GM06990 (cell line): ENCODE measurements around the gene ADGRF5.

Experiments used
- DNase-seq: peaks from one replicate; pipeline ENCODE4 v3.0.0-alpha.2; 2011; ENCODE audit not compliant: insufficient read length; ENCODE audit errors: extremely low read depth
- H3K27me3 ChIP-seq: replicated peaks from 2 replicates; pipeline ENCODE4 v1.6.0; 2011; ENCODE audit warnings: low read length; ENCODE audit not compliant: control insufficient read depth, insufficient read depth
- H3K36me3 ChIP-seq: 2 replicates; pipeline ENCODE4 v1.5.1; 2011; ENCODE audit warnings: low read length; ENCODE audit not compliant: control insufficient read depth, insufficient read depth
- H3K4me3 ChIP-seq: replicated peaks from 2 replicates; pipeline ENCODE4 v1.5.1; 2011; ENCODE audit warnings: low read depth, mild to moderate bottlenecking, control low read depth, low read length
- TF ChIP-seq, protein P1 (sequence below): IDR thresholded peaks from 2 replicates; pipeline ENCODE4 v1.5.1; 2011; ENCODE audit warnings: low read length, control low read depth, mild to moderate bottlenecking, inconsistent platforms; ENCODE audit not compliant: insufficient read depth, poor library complexity, severe bottlenecking

The ADGRF5 gene

DNA sequence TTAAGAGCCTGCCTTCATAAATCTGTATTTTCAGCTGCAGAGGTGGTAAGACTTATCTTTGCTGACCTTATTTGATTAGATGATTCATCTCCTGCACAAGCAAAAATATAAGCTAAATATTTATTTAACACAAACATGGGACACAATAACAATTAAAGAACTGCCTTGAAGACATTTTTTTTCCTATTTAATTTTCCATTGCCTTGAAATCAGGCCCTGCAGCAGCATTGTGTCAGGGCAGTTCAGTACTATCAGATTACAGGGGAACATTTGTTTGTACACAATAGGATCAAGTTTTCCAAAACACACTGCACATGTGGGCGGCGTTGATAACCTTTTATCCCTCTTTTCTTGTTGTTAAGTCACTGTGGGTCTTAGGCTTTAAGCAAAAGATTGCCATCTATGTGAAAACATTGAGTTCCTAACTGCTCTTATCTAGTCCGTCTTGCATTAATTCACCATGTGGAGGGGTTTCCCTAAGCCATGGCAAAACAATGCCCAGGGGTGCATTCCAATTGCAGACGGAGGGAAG, 7.4 kb downstream of the ADGRF5 start:
- TF ChIP-seq, protein P1, sequence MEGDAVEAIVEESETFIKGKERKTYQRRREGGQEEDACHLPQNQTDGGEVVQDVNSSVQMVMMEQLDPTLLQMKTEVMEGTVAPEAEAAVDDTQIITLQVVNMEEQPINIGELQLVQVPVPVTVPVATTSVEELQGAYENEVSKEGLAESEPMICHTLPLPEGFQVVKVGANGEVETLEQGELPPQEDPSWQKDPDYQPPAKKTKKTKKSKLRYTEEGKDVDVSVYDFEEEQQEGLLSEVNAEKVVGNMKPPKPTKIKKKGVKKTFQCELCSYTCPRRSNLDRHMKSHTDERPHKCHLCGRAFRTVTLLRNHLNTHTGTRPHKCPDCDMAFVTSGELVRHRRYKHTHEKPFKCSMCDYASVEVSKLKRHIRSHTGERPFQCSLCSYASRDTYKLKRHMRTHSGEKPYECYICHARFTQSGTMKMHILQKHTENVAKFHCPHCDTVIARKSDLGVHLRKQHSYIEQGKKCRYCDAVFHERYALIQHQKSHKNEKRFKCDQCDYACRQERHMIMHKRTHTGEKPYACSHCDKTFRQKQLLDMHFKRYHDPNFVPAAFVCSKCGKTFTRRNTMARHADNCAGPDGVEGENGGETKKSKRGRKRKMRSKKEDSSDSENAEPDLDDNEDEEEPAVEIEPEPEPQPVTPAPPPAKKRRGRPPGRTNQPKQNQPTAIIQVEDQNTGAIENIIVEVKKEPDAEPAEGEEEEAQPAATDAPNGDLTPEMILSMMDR, result no peak
- no peaks in the 10 kb centered on the region for H3K36me3 ChIP-seq
- no peaks in the 10 kb centered on the region for H3K27me3 ChIP-seq
- DNase-seq, result no peak
- H3K4me3 ChIP-seq, result no peak overlapping the region

GRCh38 chr6:46909371-46909770, 12.4 kb downstream of the ADGRF5 start:
- DNase-seq, result no peak
- TF ChIP-seq, protein P1, result no peak
- no peak overlapping the region for H3K4me3 ChIP-seq
- H3K27me3 ChIP-seq, result no peaks in the 10 kb centered on the region; the same call in 1 of the 2 replicates
- no peaks in the 10 kb centered on the region for H3K36me3 ChIP-seq

DNA sequence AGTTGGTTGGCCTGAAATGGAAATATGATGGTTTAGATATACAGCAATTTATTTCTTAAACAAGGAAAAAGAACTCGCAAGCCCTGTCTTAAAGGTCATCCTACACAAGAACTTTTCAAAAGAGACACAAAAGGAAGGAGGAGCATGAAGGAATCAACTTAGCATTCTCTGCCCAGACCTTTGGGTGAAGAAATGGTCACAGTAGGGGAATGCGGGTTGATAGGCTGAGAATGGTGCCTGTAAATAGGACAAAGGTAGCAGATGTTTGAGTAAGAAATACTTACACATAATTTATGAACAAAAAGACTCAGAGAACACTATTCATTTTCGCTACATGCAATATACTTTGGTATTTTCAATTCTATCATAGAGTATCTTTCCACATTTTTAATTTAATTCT, 15.0 kb downstream of the ADGRF5 start:
- TF ChIP-seq, protein P1, result no peak
- Histone ChIP-seq H3K27me3 (no peaks in the 10 kb centered on the region; the same call in 1 of the 2 replicates), H3K36me3 (no peaks in the 10 kb centered on the region), H3K4me3 (no peak overlapping the region)
- DNase-seq, result no peak

DNA sequence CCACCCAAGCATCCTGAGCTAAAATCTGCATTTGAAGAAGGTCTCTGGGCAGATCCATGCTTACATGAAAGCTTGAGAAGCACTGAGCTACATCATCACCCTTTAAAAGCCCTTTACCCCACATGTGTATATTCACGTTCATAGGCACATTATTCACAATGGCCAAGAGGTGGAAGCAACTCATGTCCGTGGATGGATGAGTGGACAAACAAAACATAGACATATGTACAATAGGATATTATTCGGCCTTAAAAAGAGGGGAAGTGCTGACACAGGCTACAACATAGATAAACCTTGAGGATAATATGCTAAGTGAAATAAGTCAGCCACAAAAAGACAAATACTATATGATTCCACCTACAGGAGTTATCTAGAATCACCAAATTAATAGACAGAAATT, 17.6 kb downstream of the ADGRF5 start:
- Histone ChIP-seq H3K36me3 (no peaks in the 10 kb centered on the region), H3K4me3 (no peak overlapping the region), H3K27me3 (no peaks in the 10 kb centered on the region; the same call in 1 of the 2 replicates)
- DNase-seq, result no peak
- TF ChIP-seq, protein P1, result no peak

DNA sequence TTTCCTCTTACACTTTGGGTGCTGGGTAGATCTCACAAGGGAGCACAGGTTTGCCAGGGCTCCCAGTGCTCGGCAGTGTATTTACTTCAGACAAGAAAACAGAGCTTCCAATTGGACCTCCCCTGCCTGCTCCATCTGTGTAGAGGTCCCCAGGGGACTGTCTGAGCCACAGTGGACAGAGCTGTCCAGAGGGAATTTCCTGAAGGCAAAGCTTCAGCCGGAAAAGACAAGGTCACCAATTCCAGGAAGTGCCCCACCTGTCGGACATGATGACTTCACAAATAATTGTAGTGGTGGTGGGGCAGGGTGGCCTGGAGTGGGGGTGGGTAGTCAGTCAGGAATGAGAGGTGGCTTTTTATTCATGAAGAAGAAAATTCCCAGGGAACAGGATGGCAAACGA, 18.6 kb downstream of the ADGRF5 start:
- no peak overlapping the region for H3K4me3 ChIP-seq
- H3K27me3 ChIP-seq, result no peaks in the 10 kb centered on the region; the same call in 1 of the 2 replicates
- H3K36me3 ChIP-seq, result no peaks in the 10 kb centered on the region
- no peak for DNase-seq
- TF ChIP-seq, protein P1, result no peak

DNA sequence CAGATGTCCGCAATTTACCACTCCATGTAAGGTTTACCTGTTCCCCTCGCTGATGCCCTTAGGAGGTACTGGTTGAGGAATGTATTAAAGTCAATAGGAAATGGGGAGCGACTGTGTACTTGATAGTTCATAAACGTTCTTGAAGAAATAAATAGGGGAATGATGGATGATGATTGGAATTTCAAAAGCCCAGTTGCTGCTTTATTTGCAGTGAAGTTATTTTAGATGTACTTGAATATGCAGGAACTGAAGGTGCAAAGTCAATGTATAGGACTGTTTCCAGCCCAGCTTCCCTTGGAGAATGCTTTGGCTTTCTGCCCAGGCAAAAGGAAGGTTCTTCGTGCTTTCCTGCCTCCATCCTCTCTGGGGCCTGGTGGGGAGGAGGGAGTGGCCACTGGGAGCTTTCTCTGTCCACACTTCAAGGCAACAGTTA, 19.8 kb downstream of the ADGRF5 start:
- no peaks in the 10 kb centered on the region for H3K27me3 ChIP-seq
- TF ChIP-seq, protein P1, result no peak
- H3K36me3 ChIP-seq, result no peaks in the 10 kb centered on the region
- DNase-seq, result no peak
- H3K4me3 ChIP-seq, result no peak overlapping the region
